GM19099 (cell line): Measurements from ENCODE around the gene KCTD12.

Experiments
- POLR2A ChIP-seq: IDR thresholded peaks from 3 replicates; pipeline ENCODE4 v1.6.1; 2011; ENCODE audit warnings: low read depth; ENCODE audit not compliant: insufficient read length; ENCODE audit errors: extremely low read depth

The KCTD12 gene

DNA sequence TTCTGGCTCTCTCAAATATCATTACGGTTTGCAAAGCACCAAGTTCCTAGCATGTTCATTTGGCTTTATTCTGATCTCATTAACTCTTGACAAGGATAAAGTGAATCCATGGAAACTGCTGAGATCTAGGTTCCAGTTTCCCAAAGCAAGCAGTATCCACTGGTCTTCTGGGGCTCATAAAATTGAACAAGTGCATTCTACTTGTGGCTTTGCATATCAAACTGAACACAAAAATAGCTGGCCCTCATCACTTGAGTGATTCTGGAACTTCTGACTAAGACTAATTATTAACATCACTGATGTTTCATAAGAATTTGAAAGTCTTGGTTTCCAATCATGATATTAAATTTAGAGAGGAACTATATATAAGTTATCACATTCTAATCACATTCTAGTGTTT lies 6.3 kb upstream of the KCTD12 start:
- TF ChIP-seq POLR2A: no peak

GRCh38 chr13:76890021-76890420 lies 3.8 kb upstream of the KCTD12 start:
- TF ChIP-seq POLR2A: no peak

GRCh38 chr13:76889254-76889653 lies 3.0 kb upstream of the KCTD12 start:
- no peak for TF ChIP-seq POLR2A

GRCh38 chr13:76888421-76888820 lies 2.2 kb upstream of the KCTD12 start:
- no peak for TF ChIP-seq POLR2A

DNA sequence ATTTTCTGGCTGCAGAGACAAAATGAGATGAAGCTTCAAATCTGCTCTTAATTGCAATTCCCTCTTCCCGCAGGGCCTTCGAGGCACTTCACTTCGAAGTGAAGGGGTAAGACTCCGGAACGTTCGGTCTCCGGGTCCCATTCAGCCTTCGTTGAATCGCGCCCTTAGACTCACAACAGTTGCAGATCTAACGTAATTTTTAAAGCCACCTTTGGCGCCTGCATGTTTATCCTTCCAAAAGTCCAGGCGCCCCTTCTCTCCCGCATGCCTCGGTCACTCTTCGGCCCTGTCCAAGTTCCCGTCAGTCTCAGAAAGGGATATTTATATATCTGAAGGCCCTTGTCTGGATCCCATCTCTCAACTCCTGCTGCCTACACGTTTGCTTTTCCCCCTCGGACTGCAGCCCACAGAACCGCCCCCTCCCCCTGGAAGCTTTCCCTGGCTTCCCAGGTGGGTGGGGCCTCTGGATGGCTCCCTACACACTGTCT lies 915 bp upstream of the KCTD12 start:
- TF ChIP-seq POLR2A: no peak

DNA sequence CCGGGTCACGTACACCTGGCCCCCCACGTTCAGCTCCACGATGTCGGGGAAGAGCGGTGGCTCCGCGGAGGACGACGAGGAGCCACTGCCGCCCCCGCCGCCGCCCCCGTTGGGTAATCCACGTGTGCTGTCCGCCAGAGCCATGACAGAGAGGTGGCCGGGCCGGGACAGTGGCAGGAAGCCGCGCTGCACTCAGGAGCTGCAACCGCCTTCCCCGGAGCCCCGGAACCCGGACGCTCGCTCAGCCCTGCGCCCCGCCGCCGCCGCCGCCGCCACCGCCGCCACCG lies 257 bp downstream of the KCTD12 start:
- TF ChIP-seq POLR2A: no peak

- TF ChIP-seq POLR2A: no peak
Measured at GRCh38 chr13:76885203-76886004, 801 bp downstream of the KCTD12 start.

DNA sequence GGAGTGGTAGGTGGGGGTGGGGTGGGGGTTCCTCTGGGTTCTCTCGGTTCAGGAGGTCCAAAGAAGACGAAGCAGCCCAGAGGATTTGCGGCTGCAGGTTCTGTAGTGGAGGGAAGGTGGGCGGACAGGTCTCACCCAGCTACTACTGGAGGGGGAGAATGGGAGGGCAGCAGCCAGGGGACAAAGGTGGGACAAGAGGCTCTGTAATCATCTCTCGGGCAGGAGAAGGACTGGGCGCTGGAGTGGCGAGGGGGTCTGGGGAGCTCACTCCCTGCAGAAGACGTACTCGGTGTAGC lies 1.4 kb downstream of the KCTD12 start:
- no peak for TF ChIP-seq POLR2A

DNA sequence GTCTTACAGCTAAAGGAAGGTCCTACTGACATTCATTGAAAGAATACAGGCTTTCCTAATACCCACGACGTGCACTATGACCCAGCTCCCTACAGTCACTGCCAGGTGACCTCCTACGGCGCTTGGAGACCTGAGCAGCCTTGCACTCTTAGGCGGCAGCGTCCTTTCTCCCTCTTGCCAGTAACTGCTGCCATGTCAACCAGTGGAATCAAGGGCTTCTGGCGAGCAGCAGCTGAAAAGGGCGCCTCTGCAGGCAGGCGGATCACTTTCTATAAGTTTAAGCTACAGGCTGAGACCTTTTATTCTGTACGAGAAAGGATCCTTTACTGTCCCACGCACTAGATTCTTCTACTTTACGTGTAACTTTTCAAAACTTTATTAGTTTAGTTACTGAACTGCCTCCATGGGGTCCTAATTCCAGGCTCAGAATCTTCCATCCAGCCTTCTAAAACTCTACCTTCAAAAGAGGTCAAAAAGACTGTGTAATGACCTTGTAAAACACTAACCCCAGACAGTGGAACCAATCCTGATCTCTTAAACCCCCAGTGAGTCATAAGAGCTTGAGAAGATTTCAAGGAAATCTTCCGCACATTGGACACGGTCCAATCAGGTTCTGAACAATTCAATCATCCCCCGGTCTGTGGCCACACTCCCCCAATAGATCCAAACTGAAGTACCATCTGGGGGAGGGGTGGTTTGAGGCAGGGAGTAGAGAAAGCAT lies 1.9 kb downstream of the KCTD12 start:
- no peak for TF ChIP-seq POLR2A

GRCh38 chr13:76883236-76883635 lies 3.0 kb downstream of the KCTD12 start:
- TF ChIP-seq POLR2A: no peak

DNA sequence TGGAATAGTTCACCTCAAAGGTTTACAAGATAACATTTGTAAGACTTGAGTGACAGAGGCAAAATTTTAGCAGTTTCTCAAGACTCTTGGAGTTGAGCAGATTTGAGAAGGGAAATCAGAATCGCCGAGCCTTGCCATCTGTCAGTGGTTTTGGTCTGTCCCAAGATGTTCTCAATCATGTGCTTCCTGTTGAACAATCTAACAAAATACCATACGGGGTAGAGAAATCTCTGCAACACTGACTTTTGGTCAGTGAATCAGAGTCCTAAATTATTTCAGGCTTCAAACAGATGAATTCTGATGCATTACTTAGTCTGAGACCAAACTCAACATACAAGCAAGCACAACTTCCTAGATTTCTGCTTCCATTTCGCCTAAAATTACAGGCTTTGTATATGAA lies 3.8 kb downstream of the KCTD12 start:
- no peak for TF ChIP-seq POLR2A

GRCh38 chr13:76879883-76880270 lies 6.3 kb downstream of the KCTD12 start:
- TF ChIP-seq POLR2A: no peak

DNA sequence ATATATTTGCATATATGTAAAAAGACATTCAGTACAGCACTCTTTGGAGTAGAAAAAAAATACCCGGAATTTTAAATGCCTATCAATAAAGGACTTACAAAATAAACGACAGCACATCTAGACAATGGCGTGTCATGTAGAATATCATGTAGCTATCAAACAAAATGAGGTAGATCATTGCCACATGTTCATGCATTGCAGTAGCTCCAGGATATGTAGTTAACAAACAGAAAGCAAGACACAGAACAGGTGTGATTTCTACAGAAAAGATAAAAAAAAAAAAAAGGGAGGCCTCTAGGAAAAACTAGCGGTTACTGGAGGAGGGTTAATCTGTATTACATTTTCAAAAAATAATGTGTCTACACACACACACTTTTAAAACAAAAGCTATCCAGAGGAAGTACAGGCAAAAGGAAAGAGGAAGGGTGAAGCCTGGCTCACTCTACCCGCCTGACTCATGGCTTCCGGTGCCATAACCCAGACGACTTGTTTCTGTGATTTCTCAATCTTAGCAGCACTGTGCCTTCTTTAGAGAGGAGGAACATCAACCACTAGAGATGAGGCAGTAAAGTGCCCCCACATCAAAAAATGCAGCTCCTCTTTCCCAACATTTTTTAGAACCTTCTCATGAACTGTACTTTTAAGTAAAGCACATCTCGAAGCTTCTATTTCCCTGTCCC lies 6.9 kb downstream of the KCTD12 start:
- TF ChIP-seq POLR2A: no peak

- TF ChIP-seq POLR2A: no peak
Measured at GRCh38 chr13:76878043-76878442, 8.2 kb downstream of the KCTD12 start.

DNA sequence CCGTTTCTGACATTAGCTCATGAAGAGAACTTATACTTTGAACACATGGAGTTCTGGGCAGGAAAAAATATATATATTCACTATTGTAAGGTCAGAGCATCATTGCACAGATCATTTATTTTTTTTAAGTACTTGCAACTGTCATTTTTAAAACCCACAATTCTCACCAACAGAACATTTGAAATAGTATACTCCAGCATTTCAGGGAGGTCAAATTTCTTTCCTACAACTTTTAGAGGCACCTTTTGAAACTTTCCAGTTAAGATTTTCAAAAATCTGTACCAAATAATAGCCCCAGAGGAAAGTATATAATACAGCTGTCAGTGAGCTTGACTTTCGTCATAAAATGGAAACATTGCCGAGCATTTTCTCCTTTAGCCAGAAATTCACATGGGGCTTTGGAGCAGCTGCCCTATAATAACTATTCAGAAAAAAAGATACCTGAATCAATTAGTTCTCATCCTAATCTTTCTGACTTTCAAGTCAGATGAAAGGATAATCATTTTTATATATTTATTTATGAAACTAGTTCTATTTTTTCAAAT lies 10.9 kb downstream of the KCTD12 start:
- TF ChIP-seq POLR2A: no peak

DNA sequence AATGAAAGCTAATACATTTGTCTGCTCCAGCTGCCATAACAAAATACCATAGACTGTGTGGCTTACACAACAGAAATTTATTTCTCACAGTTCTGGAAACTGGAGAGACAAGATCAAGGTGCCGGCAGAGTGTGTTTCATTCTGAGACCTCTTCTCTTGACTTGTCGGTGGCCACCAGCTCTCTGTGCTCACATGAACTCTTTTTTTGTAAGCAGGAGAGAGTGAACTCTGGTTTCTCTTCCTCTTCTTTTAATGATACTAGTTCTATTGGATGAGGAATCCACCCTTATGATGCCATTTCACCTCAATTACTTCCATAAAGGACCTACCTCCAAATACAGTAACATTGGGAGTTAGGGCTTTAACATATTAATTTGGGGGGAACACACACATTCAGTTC lies 11.7 kb downstream of the KCTD12 start:
- TF ChIP-seq POLR2A: no peak
